ENCODE data around the gene KLF17.

The KLF17 gene

DNA sequence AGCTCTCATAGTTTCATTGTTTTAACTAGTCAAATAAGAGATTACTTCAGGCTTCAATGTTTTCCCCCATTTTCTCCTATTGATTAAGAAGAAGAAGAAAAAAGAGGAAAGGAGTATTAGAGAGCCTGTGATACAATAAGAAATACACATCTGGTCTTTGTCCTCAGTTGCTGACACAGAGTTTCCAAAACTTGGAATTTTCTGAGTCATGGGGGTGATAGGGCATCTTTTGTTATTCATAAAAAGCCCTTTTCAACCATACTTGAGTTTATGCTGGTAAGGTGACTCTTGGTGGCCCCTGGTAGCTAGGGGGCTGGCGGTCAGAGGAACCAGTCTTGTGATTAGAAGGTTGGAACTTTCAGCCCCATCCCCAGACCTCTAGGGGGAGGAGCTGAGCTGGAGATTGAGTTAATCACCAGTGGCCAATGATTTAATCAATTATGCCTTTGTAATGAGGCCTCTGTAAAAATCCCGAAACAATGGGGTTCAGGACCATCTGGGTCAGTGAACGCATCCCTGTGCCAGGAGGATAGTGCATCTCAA is 51.7 kb downstream of the KLF17 start:
- ChIA-PET POLR2A (interaction anchor here (0.5 kb wide), 2 partner anchors 12 to 139 kb away, joined by 3 read pairs; partner anchors contain the start of gene SLC6A9), CTCF (interaction anchor here (0.5 to 0.8 kb wide), 3 partner anchors 9 to 122 kb away, joined by 3 read pairs; no protein-coding TSS in a partner anchor)
- no peaks in the 10 kb centered on the region for H3K9me3 ChIP-seq (ENCODE audit: control insufficient read depth, insufficient read depth, low read depth, low read length)
- no peaks in the 10 kb centered on the region for H3K4me1 ChIP-seq (ENCODE audit: control insufficient read depth, insufficient read depth, low read length)
- no peak overlapping the region for H3K27ac ChIP-seq (ENCODE audit: extremely low read depth, low read depth, low read length)
- no peak for TF ChIP-seq GLI2 (tag by site-specific recombination; IDR thresholded peaks at IDR 0.05; ENCODE audit: borderline replicate concordance, low read depth)
- no peak for TF ChIP-seq ZNF548 (tag by site-specific recombination; IDR thresholded peaks at IDR 0.05)
- no peak for TF ChIP-seq YY1 (tag by site-specific recombination; IDR thresholded peaks at IDR 0.05)
- TF ChIP-seq WT1 (tag by site-specific recombination; IDR thresholded peaks at IDR 0.05): no peak
- TF ChIP-seq, protein P1, sequence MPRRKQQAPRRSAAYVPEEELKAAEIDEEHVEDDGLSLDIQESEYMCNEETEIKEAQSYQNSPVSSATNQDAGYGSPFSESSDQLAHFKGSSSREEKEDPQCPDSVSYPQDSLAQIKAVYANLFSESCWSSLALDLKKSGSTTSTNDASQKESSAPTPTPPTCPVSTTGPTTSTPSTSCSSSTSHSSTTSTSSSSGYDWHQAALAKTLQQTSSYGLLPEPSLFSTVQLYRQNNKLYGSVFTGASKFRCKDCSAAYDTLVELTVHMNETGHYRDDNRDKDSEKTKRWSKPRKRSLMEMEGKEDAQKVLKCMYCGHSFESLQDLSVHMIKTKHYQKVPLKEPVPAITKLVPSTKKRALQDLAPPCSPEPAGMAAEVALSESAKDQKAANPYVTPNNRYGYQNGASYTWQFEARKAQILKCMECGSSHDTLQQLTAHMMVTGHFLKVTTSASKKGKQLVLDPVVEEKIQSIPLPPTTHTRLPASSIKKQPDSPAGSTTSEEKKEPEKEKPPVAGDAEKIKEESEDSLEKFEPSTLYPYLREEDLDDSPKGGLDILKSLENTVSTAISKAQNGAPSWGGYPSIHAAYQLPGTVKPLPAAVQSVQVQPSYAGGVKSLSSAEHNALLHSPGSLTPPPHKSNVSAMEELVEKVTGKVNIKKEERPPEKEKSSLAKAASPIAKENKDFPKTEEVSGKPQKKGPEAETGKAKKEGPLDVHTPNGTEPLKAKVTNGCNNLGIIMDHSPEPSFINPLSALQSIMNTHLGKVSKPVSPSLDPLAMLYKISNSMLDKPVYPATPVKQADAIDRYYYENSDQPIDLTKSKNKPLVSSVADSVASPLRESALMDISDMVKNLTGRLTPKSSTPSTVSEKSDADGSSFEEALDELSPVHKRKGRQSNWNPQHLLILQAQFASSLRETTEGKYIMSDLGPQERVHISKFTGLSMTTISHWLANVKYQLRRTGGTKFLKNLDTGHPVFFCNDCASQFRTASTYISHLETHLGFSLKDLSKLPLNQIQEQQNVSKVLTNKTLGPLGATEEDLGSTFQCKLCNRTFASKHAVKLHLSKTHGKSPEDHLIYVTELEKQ (tag by site-specific recombination; IDR thresholded peaks at IDR 0.05; ENCODE audit: borderline replicate concordance): no peak
- H3K4me3 ChIP-seq (ENCODE audit: low read depth, low read length): no peak overlapping the region
- H3K36me3 ChIP-seq (ENCODE audit: control insufficient read depth in 2 of 2, insufficient read depth in 1 of 2, low read length in 2 of 2): no peaks in the 10 kb centered on the region

DNA sequence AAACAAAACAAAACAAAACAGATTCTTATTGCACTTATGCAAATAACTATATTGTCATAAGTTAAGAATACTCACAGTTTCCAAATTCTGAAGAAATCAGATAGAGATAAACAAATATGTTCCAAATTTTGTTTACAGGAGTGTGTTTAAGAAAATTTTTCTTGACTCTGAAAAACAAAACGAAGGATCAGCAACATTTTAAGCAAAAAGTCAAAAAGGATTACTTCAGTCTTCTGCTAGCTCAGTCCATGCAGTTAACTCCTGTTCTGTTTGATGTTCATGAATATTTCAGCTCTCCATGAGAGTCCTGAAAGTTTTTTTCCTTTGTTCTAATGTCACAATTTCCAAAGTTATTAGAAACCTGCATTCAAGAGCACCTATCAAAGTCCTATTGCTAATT is 56.0 kb downstream of the KLF17 start:
- POLR2A ChIA-PET: no interaction called here
- Histone ChIP-seq H3K4me3 (ENCODE audit: low read depth, low read length) (no peak overlapping the region), H3K36me3 (ENCODE audit: control insufficient read depth in 2 of 2, insufficient read depth in 1 of 2, low read length in 2 of 2) (no peaks in the 10 kb centered on the region), H3K27ac (ENCODE audit: extremely low read depth, low read depth, low read length) (no peak overlapping the region), H3K9me3 (ENCODE audit: control insufficient read depth, insufficient read depth, low read depth, low read length) (no peaks in the 10 kb centered on the region), H3K4me1 (ENCODE audit: control insufficient read depth, insufficient read depth, low read length) (no peaks in the 10 kb centered on the region)
- TF ChIP-seq, protein P2, sequence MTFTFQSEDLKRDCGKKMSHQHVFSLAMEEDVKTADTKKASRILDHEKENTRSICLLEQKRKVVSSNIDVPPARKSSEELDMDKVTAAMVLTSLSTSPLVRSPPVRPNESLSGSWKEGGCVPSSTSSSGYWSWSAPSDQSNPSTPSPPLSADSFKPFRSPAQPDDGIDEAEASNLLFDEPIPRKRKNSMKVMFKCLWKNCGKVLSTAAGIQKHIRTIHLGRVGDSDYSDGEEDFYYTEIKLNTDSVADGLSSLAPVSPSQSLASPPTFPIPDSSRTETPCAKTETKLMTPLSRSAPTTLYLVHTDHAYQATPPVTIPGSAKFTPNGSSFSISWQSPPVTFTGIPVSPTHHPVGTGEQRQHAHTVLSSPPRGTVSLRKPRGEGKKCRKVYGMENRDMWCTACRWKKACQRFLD (tag by site-specific recombination; IDR thresholded peaks at IDR 0.05): no peak
- no peak for TF ChIP-seq ZBTB7A (tag by site-specific recombination; IDR thresholded peaks at IDR 0.05; ENCODE audit: low read depth)
- no peak for TF ChIP-seq ZNF184 (tag by site-specific recombination; IDR thresholded peaks at IDR 0.05)
- TF ChIP-seq ZNF404 (tag by site-specific recombination; IDR thresholded peaks at IDR 0.05): no peak
- TF ChIP-seq, protein P3, sequence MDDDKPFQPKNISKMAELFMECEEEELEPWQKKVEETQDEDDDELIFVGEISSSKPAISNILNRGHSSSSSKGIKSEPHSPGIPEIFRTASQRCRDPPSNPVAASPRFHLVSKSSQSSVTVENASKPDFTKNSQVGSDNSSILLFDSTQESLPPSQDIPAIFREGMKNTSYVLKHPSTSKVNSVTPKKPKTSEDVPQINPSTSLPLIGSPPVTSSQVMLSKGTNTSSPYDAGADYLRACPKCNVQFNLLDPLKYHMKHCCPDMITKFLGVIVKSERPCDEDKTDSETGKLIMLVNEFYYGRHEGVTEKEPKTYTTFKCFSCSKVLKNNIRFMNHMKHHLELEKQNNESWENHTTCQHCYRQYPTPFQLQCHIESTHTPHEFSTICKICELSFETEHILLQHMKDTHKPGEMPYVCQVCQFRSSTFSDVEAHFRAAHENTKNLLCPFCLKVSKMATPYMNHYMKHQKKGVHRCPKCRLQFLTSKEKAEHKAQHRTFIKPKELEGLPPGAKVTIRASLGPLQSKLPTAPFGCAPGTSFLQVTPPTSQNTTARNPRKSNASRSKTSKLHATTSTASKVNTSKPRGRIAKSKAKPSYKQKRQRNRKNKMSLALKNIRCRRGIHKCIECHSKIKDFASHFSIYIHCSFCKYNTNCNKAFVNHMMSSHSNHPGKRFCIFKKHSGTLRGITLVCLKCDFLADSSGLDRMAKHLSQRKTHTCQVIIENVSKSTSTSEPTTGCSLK (tag by site-specific recombination; IDR thresholded peaks at IDR 0.05): no peak
- TF ChIP-seq, protein P4, sequence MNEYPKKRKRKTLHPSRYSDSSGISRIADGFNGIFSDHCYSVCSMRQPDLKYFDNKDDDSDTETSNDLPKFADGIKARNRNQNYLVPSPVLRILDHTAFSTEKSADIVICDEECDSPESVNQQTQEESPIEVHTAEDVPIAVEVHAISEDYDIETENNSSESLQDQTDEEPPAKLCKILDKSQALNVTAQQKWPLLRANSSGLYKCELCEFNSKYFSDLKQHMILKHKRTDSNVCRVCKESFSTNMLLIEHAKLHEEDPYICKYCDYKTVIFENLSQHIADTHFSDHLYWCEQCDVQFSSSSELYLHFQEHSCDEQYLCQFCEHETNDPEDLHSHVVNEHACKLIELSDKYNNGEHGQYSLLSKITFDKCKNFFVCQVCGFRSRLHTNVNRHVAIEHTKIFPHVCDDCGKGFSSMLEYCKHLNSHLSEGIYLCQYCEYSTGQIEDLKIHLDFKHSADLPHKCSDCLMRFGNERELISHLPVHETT (tag by site-specific recombination; IDR thresholded peaks at IDR 0.05): no peak
- no peak for TF ChIP-seq ZNF660 (tag by site-specific recombination; IDR thresholded peaks at IDR 0.05)
- TF ChIP-seq, protein P5, sequence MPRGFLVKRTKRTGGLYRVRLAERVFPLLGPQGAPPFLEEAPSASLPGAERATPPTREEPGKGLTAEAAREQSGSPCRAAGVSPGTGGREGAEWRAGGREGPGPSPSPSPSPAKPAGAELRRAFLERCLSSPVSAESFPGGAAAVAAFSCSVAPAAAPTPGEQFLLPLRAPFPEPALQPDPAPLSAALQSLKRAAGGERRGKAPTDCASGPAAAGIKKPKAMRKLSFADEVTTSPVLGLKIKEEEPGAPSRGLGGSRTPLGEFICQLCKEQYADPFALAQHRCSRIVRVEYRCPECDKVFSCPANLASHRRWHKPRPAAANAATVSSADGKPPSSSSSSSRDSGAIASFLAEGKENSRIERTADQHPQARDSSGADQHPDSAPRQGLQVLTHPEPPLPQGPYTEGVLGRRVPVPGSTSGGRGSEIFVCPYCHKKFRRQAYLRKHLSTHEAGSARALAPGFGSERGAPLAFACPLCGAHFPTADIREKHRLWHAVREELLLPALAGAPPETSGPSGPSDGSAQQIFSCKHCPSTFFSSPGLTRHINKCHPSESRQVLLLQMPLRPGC (tag by site-specific recombination; IDR thresholded peaks at IDR 0.05): no peak
- TF ChIP-seq ZNF549 (tag by site-specific recombination; IDR thresholded peaks at IDR 0.05): peak; percentile 36; the same call in 1 of the 2 replicates
- peak; percentile 99 for TF ChIP-seq SETDB1 (IDR thresholded peaks at IDR 0.05; ENCODE audit: insufficient read length, low read length)
- TF ChIP-seq, protein P6, sequence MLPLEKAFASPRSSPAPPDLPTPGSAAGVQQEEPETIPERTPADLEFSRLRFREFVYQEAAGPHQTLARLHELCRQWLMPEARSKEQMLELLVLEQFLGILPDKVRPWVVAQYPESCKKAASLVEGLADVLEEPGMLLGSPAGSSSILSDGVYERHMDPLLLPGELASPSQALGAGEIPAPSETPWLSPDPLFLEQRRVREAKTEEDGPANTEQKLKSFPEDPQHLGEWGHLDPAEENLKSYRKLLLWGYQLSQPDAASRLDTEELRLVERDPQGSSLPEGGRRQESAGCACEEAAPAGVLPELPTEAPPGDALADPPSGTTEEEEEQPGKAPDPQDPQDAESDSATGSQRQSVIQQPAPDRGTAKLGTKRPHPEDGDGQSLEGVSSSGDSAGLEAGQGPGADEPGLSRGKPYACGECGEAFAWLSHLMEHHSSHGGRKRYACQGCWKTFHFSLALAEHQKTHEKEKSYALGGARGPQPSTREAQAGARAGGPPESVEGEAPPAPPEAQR (tag by site-specific recombination; IDR thresholded peaks at IDR 0.05): no peak
- peak; percentile 90 for TF ChIP-seq TRIM28 (IDR thresholded peaks at IDR 0.05; ENCODE audit: borderline replicate concordance, low read length)
- CTCF ChIA-PET: no interaction called here
